Activated CD4-positive, alpha-beta T cell treated with anti-CD3 and anti-CD28 coated beads for 48 hours (primary cell): ENCODE measurements around the gene MSI2.

Experiments used
- DNase-seq: peaks from one replicate; pipeline ENCODE4 v3.0.0-alpha.2; 2020

Gene MSI2

GRCh38 chr17:57550016-57550415 lies 293.7 kb downstream of the MSI2 start:
- no peak for DNase-seq

DNA sequence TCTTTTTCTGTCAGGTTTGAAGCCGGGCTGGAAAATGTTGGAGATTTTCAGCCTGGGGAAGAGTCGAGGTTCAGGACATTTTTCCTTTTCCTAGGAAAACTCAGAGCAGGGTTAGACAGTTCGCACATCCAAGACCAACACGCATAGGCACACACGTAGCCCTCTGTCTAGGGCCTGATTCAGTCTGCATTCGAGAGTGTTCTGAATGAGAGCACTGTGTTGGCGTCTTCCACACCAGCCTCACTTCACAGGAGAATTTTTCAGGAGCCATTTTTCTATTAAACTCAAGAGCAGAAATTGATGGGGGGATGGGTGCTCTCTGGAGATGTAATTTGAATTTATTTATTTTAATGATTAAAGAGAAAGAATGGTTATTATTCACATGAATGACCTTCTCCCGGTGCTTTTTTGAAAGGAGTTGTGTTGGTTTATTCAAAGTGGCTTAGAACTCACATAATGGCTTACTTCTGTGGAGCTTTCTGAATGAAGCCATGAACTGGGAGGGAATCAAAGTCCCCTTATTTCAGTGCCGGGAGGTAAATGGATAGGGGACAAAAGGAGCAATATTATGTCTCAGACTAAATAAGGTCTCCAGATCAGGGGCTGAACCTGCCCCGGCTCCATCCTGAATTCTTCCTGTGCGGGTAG lies 294.5 kb downstream of the MSI2 start:
- DNase-seq, result no peak

DNA sequence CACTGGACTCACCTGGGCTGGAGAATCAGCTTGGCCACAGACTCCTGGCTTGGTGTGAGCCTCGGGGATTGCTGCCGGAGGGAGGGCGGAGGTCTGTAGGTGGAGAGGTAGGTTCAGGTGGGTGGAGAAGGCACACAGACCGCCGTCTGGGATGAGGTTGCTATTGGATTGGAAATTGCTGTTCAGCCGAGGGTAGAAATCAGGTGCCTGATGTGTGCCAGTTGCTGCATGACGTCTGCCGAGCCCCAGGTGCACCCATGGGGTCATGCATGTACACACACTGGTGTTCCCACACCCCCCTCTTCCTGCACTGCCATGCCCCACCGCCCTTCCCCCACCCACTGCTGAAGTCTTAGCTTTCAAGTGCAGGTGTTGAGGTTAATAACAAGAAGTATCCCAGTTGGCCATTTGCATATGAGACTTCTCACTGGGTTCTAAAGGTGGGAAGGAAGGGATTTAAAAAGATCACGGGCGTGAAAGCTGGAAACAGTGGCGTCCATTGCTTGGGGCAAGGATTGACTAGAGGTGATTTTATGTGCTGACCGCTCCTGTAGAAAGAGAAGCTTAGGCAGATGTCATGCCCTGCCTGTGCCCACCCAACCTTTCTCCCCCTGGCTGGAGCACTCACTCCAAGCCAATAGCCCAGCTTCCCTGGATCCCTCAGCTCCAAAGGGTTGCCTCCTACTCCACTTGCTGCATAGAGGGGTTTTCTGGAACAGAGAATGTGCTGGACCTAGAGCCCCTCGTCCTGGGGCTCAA lies 295.2 kb downstream of the MSI2 start:
- DNase-seq, result no peak

- DNase-seq, result peak; percentile 45
These were observed 295.8 kb downstream of the MSI2 start for GRCh38 chr17:57552114-57552624.

GRCh38 chr17:57553526-57553925 lies 297.2 kb downstream of the MSI2 start:
- DNase-seq, result no peak

- no peak for DNase-seq
These were observed 297.9 kb downstream of the MSI2 start for GRCh38 chr17:57553991-57554825.

DNA sequence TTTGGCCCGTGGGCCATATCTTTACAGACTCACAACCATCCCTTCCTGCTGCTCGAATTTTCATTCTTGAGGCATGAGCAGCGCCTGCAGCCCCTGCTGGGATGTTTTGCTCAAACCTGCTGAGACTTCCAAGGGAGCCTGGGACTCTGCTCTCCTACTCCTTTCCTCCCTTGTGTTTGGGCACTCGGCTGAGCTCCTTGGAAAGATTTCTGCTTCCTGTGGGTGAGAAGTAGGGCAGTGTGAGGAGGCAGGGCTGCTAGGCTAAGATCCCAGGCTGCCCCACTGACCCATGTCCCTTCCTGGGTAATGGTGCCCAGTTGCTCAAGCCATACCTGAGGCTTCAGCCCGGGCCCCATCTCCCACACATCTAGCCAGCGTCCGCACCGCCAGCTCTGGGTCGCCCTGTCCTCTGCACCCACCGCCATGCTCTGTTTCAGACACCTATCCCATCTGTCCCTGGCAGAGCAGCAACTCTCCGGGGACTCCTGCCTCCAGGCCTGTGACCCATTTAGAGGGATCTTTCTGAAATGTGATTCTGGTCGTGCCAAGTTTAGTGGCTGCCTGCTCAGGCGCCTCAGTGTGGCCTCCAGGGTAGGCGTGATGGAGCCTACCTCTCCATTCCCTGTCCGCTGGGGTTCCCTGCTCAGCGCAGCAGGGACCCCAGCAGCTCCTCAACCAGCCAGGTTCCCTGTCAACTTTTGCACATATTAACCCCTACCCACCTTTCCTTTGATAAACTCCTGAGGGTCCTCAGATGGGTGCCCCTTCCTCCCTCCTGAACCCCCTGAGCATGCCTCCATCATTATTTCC lies 298.7 kb downstream of the MSI2 start:
- DNase-seq, result no peak

- DNase-seq, result no peak
These were observed 299.4 kb downstream of the MSI2 start for GRCh38 chr17:57555636-57556175.

DNA sequence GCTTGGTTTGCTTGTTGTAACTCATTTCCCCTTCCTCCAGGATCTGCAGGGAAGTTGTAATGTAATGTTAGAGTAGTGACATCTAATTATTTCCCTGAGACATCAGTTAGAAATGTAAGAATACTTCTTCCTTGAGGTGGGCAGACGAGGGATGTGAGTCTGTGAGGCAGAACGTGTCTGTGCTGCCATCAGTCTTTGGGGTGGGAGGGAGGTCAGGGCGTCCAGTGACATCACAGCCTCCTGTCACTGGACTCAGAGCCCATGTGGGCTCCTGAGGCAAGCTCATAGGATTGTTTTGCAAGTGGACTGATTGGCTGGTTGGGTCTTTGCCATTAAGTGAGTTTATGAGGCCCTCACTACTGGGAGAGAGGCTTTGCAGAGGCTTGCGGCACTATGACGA lies 300.0 kb downstream of the MSI2 start:
- no peak for DNase-seq

- no peak for DNase-seq
These were observed 300.7 kb downstream of the MSI2 start for GRCh38 chr17:57556977-57557376.

DNA sequence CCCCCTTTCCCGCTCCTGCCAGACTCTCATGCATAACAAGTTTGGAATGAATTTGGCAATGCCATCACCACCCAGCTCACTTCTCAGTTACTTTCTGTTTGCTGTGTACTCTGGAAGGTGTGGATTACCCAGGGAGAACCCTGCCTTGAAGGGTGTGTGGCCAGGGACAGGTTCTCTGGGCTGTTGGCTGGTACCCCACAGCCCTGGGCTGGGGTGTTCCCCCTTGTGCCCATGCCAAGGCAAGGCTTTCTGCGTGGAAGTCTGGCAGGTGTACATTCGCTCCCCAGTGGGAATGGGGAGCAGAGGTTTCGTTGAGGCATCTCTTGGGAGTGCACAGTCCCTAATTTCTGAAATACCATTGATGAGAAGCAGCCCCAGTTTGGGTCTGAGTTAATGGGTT lies 301.1 kb downstream of the MSI2 start:
- no peak for DNase-seq

GRCh38 chr17:57557834-57558681 lies 301.7 kb downstream of the MSI2 start:
- DNase-seq, result no peak

DNA sequence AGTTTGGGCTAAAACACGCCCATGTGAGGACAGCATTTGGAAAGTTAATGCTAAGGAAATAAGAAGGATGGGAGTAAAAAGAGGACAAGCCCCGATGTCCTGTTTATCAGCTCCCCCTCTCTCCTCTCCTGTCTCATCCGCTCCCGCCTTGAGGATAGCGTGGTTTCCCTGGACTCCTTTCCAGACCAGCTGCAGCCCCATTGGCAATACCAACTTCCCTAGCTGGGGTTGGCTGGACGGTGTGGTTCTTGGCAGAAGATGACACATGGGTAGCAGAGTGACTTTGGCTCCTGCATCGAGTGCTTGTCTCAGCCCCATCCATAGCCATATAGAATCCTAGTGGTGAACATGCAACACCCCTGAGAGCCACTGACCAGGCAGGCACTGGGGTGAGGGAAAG lies 302.9 kb downstream of the MSI2 start:
- DNase-seq, result no peak

GRCh38 chr17:57559634-57560318 lies 303.5 kb downstream of the MSI2 start:
- DNase-seq, result no peak

DNA sequence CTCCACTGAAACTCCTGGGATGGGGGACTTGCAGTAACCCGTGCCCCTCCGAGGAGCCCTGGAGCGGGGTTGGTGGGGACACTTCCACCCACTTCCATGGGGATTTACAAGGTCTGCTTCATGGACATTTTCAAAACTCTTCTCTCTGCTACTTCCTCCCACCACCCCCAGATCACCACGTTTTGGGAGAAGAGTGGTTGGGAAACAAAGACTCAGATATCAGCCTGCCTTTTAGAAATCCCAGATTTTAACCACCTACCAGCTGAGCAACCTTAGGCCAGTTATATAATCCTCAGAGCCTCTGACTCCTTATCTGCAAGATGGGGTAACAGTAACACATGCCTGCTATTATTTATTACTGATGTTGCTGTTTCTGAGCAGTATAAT lies 304.0 kb downstream of the MSI2 start:
- DNase-seq, result no peak

GRCh38 chr17:57561072-57561861 lies 304.9 kb downstream of the MSI2 start:
- DNase-seq, result no peak

GRCh38 chr17:57562184-57562698 lies 305.9 kb downstream of the MSI2 start:
- no peak for DNase-seq

GRCh38 chr17:57563958-57564357 lies 307.6 kb downstream of the MSI2 start:
- no peak for DNase-seq

DNA sequence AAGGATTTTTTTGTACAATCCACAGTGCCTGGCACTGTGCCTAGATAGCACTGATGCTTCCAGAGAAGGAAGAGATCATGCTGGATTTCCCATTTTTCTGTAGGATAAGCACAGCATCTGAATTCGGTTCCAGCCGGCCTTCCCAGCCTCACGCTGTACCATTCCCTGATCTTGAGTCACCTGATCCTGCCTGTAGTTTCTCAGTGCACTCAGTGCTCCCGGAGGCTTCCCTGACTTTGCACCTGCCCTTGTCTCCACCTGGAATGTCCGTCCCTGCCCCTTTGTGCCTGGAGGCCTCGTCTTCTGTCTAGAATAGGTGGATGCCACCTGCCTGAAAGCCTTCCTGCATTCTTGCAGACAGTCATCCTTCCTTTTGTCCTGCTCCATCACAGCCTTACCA lies 308.9 kb downstream of the MSI2 start:
- DNase-seq, result no peak

DNA sequence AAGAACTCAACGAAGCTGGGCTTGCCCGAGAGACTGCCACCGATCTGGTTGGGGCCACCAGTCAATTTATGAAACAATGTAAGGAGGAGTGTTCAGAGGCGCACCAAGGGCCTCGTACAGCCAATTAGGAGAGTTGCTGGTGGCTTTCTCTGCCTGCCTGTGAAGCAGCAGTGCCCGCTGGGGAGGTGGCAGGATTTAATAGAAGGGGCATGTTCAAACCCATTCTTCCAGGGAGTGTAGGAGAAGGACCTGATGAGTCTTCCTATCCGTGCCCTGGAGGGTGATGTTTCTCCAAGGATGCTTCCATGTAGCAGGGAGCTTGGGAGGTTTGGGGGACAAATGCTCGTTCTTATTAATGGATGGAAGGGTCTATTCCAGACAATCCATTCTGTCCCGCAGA lies 310.4 kb downstream of the MSI2 start:
- DNase-seq, result no peak
